ENCODE measurements around the gene ZNF362.

The ZNF362 gene

GRCh38 chr1:33314416-33314815, 58.1 kb downstream of the ZNF362 start:
- DNase-seq (ENCODE audit: low read depth), result no peak
- TF ChIP-seq CTCF (IDR thresholded peaks at IDR 0.05; ENCODE audit: insufficient read depth, low read depth, low read length, missing control alignments), result no peak

GRCh38 chr1:33316601-33317000, 60.3 kb downstream of the ZNF362 start:
- TF ChIP-seq CTCF (IDR thresholded peaks at IDR 0.05; ENCODE audit: insufficient read depth, low read depth, low read length, missing control alignments), result no peak
- no peak overlapping the region for H3K4me3 ChIP-seq (ENCODE audit: low read length)
- no peak for DNase-seq (ENCODE audit: low read depth)

More at GRCh38 chr1:33314416-33314815, 58.1 kb downstream of the ZNF362 start:
- H3K4me3 ChIP-seq (ENCODE audit: low read length), result no peak overlapping the region

GRCh38 chr1:33317354-33317753, 61.1 kb downstream of the ZNF362 start:
- no peak for TF ChIP-seq CTCF (IDR thresholded peaks at IDR 0.05; ENCODE audit: insufficient read depth, low read depth, low read length, missing control alignments)
- no peak for DNase-seq (ENCODE audit: low read depth)
- no peak overlapping the region for H3K4me3 ChIP-seq (ENCODE audit: low read length)

GRCh38 chr1:33317946-33318345, 61.7 kb downstream of the ZNF362 start:
- DNase-seq (ENCODE audit: low read depth), result peak; percentile 36
- TF ChIP-seq CTCF (IDR thresholded peaks at IDR 0.05; ENCODE audit: insufficient read depth, low read depth, low read length, missing control alignments), result no peak
- H3K4me3 ChIP-seq (ENCODE audit: low read length), result no peak overlapping the region

- TF ChIP-seq CTCF (IDR thresholded peaks at IDR 0.05; ENCODE audit: insufficient read depth, low read depth, low read length, missing control alignments), result no peak
- H3K4me3 ChIP-seq (ENCODE audit: low read length), result no peak overlapping the region
- DNase-seq (ENCODE audit: low read depth), result no peak
These were observed 63.1 kb downstream of the ZNF362 start for GRCh38 chr1:33319186-33319948.

- TF ChIP-seq CTCF (IDR thresholded peaks at IDR 0.05; ENCODE audit: insufficient read depth, low read depth, low read length, missing control alignments), result no peak
- no peak for DNase-seq (ENCODE audit: low read depth)
- no peak overlapping the region for H3K4me3 ChIP-seq (ENCODE audit: low read length)
These were observed 63.8 kb downstream of the ZNF362 start for GRCh38 chr1:33319949-33320618.
